NCI-H2029 treated with DMSO at 0.1 percent for 48 hours (cell line): ENCODE measurements around the gene SYNGR4.

Experiments used
- DNase-seq: peaks from one replicate; lab custom pipeline; 2025; lab: John Stamatoyannopoulos, UW

SYNGR4 gene

DNA sequence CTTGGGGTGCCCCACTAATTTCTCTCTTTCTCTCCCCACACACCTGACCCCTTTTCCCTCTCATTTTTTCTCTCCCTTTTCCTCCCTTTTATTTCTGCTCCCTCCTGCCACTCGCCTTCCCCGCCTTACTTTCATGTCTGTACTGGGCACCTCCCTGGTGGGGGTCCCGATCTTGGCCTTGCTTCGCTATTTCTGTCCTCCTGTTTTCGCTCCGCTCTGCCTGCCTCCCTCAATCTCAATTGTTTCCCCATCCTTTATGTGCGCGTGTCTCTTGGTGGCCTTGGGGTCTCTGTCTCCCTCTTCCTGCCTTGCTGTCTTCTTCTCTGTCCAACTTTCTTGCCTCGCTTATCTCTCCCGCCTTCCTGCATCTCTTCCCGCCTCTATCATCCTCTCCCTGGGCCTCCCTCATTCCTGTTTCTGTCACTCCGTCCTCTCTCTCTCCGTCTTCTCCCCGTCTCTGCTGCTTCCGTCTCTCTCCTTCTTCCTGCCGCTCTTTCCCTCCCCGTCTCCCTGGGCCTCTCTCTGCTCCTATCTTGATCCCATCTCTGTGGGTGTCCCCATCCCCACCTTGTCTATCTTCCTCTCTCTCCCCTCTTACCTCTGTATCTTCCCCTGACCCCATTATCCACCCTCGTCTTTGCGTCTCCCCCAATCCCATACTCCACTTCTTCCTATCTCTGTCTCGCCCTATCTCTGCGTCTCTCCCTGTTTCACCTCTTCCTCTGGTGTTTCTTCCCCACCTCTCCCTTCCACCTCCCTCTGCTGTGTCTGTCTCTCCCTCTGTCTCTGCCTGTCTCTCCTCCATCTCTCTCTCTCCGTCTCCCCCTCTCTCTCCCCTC lies 33.3 kb downstream of the SYNGR4 start:
- no peak for DNase-seq

DNA sequence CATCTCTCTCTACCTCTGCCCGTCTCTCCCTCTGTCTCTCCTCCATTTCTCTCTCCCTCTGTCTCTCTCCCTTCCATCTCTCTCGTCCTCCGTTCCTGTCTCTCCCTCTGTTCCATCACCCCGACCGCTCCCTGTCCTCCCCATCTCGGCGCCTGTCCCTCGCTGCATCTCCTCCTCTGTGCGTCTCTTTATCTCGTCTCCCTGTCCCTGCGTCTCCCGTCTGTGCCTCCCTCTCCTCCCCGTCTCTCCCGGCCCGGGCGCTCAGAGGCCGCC lies 33.9 kb downstream of the SYNGR4 start:
- no peak for DNase-seq

DNA sequence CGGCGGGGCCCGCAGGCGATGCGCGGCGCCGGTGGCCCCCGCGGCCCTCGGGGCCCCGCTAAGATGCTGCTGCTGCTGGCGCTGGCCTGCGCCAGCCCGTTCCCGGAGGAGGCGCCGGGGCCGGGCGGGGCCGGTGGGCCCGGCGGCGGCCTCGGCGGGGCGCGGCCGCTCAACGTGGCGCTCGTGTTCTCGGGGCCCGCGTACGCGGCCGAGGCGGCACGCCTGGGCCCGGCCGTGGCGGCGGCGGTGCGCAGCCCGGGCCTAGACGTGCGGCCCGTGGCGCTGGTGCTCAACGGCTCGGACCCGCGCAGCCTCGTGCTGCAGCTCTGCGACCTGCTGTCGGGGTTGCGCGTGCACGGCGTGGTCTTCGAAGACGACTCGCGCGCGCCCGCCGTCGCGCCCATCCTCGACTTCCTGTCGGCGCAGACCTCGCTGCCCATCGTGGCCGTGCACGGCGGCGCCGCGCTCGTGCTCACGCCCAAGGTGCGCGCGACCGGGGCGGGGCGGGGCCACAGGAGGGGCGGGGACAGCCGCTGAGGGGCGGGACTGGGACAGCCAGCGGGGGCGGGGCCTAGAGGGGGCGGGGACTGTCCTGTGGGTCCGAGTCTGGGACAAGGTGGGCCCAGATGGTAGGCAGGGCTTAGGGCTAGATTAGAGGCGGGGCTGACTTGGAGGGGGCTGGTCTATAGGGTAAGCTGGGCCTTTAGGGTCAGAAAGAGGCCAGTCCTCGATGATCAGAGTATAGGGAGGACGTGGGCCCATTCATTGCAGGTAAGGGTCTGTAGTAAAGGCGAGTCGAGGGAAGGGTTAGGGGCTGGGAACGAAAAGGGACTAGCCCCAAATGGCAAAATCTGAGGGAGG lies 34.4 kb downstream of the SYNGR4 start:
- peak; percentile 32 for DNase-seq

DNA sequence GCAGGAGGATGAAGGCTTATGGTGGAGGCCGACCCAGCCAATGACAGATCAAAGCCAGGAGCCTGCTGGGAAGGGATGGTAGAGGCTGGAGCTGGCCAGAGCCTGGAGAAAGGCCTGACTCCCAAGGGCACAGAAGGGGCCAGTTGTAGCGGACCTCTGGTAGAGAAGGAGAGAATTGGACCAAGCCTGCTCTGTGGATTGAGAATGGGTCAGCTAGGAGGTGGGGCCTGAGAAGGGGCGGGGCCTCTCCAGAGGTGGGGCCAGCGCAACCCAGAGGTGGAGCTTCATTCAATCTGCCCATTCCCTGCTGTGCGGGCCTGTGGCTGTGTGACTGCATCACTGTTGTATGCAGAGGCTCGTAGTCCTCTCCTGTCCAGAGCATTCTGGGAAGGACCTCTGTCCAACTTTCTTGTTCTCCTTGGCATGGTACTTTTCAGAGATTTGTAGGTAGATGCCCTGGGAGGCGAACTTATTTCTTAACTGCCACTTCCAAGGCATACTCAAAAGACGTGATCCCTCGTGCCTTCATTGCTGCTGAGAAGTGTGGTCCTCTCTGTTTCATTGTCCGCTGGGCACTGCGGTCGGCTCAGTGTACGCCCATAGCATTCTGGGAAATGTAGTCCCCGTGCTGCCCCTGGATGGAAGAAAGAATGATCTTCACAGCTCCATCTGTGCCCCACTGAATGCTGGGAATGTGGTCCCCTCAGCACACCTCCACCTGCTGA lies 36.0 kb downstream of the SYNGR4 start:
- peak; percentile 70 for DNase-seq

DNA sequence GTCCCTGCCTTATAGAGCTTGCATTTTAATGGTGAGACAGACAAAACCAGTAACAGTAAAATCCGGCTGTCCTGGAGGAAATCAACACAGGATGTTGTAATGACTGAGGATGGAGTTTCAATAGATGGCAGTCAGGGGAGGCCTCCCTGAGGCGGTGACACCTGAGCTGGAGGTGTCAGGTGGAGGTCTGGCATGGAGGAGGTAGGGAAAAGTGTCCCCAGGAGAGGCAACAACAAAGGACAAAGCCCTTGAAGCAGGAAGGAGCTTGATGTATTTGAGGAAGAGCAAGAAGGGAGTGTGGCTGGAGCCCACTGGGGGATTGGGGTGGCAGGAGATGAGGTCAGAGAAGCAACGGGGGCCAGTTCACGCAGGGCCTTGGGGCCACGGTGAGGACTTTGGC lies 37.1 kb downstream of the SYNGR4 start:
- no peak for DNase-seq

DNA sequence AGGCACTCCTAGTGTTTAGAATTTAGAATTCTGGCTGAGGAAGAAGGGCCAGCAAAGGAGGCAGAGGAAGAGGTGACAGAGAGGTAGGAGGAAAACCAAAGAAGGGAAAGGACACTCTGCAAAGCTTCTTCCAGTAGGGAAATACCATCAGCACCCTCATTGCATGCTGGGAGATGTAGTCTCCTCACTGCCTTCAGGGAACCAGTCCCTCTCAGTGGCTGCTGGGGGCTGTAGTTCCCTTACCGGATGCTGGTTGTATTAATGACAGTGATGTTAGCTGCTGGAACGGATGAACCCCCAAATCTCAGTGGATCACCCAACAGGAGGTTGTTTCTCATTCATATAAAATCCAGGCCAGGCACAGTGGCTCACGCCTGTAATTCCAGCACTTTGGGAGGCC lies 39.4 kb downstream of the SYNGR4 start:
- no peak for DNase-seq

DNA sequence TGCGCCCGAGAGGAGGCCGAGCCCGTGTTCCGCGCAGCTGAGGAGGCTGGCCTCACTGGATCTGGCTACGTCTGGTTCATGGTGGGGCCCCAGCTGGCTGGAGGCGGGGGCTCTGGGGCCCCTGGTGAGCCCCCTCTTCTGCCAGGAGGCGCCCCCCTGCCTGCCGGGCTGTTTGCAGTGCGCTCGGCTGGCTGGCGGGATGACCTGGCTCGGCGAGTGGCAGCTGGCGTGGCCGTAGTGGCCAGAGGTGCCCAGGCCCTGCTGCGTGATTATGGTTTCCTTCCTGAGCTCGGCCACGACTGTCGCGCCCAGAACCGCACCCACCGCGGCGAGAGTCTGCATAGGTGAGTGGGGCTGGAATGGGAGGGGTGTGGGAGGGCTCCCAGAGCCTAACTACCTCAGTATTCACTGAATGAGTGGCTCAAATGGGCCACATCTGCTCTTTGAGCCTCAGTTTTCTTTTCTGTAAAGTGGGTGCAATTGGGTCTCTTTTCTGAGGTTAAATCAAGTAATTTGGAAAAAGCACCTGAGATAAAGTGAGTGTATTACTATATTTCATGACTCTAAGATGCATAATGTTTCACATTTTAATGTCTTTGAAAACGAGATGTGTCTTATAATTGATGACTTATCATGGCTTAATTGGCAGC lies 41.0 kb downstream of the SYNGR4 start:
- DNase-seq, result no peak

DNA sequence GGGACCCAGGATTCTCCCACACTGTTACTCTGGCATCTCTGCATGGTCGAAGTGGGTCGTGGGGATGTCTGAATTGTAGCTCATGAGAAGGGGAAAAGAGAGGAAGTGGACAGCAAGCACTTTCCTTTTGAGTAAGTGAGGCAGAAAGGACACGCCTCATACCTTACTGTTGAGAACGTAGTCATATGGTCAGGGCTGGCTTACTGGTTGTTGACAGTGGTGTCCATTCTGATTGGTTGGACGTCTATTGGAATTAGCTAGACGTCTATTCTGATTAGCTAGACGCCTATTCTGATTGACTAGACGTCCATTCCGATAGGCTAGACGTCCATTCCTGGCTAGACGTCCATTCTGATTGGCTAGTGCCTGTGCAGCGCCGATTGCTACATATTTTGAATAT lies 41.7 kb downstream of the SYNGR4 start:
- DNase-seq, result no peak

DNA sequence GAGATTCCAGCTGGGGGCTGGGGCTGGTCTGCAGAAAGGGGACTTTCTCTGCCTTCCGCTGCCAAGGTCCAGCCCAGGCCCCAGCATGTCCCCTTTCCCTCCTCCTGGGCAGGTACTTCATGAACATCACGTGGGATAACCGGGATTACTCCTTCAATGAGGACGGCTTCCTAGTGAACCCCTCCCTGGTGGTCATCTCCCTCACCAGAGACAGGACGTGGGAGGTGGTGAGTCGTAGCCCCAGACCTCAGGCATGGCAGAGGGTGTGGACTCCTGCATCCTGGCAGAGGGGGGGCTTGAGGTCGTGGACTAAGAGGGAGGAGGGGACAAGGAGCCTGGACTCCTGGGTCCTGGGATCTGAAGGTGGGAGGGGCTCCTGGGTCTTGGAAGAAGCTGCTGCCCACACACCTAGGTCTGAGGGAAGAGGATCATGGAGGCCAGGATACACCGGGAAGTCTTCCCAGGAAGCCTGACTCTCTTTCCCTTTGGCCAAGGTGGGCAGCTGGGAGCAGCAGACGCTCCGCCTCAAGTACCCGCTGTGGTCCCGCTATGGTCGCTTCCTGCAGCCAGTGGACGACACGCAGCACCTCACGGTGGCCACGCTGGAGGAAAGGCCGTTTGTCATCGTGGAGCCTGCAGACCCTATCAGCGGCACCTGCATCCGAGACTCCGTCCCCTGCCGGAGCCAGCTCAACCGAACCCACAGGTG lies 49.9 kb downstream of the SYNGR4 start:
- DNase-seq, result no peak

DNA sequence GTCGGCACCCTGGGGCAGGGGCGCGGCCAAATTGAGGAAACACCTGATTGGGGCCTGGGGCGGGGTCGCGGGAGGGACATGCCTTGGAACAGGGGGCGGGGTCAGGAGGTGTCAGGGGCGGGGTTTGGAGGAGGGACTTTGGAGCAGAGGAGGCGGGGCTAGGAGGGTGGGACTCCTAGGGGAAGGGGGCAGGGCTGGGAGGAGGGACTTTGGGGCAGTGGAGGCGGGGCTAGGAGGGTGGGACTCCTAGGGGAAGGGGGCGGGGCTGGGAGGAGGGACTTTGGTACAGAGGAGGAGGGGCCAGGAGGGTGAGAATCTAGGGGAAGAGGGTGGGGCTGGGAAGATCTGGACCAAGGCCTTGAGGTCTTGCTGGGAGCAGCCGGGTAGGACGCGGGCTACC lies 51.2 kb downstream of the SYNGR4 start:
- peak; percentile 67 for DNase-seq

DNA sequence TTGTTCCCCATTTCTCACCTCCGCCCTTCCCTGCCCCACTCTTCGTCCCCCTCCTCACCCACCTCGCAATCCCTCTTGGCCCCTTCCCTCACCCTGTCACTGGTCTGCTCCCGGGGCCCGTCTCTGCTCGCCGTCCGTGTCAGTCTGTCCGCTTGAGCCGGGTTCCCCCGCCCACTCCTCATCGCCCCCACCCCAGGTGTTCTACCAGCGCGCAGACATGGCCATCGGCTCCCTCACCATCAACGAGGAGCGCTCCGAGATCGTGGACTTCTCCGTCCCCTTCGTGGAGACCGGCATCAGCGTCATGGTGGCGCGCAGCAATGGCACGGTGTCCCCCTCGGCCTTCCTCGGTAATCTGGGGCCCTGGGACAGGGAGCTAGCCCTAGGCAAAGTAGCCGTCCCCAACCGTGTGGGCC lies 51.6 kb downstream of the SYNGR4 start:
- DNase-seq, result no peak

DNA sequence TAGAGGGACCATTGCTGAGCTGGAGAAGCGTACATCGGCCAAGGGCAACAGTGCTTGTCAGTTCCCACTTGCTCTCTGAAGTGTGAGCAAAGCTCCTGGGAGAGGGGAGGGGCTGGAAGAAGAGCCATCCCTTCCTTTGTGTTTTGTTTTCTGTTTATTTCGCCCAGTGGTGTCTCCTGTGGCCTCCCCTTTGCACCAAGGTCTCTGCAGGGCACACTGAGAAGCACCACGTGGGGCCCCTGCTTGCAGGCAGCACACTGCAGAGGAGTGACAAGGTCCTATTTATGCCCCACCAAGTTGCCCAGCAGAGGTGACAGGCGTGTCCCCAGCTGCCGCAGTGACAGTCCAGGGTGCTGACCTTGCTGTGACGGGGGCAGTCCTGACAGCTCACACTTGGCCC lies 53.3 kb downstream of the SYNGR4 start:
- DNase-seq, result no peak

DNA sequence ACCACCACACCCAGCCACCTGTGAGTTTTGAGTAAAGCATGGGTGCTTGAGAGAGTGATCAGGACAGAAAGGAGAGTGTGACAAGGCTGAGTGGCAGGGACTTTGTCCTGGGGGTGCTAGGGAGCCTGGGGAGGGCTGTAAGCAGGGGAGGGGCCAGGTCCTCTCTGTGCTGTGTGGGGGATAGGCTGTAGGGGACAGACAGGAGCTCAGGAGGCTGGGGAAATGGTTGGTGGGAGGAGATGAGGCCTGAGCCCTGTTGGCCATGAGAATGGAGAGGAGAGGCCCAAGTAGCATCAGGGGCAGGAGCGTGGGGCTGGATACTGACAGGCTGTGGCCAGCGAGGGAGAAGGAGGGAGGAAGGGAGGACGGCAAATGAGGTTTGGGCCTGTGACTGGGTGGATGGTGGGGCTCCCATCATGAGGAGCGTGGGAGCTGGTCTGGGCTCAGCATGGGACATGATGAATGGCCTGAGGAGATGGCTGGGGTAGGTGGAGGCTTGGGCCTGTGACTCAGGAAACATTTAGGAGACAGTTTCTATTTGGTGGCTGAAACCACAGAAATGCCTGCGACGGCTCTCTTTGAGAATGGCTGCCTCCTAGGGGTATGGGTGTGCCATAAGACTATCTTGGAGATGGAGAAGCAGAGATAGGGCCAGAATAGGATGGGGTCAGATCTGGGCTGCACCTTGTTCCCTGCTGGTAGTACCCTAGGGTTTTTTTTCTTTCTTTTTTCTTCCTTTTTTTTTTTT lies 54.3 kb downstream of the SYNGR4 start:
- DNase-seq, result no peak

DNA sequence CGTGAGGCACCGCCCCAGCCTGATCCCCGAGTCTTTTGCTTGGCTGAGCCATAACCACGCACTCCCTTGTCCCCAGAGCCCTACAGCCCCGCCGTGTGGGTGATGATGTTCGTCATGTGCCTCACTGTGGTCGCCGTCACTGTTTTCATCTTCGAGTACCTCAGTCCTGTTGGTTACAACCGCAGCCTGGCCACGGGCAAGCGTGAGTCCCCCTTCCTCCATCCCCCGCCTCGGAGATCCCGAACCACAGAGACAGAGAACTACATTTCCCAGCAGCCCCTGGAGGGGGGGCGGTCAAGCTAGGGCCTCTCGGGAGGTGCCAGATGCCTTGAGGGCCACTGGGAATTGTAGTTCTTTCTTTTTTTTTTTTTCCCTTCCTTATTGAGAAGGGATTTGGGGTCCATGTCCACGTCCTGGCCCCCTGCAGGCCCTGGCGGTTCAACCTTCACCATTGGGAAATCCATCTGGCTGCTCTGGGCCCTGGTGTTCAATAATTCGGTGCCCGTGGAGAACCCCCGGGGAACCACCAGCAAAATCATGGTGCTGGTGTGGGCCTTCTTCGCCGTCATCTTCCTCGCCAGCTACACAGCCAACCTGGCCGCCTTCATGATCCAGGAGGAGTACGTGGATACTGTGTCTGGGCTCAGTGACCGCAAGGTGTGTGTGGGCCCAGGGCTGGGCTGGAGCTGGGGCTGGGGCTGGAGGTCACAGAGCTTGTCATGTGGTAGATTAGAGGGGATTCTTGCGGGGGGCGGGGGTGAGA lies 55.2 kb downstream of the SYNGR4 start:
- DNase-seq, result no peak

DNA sequence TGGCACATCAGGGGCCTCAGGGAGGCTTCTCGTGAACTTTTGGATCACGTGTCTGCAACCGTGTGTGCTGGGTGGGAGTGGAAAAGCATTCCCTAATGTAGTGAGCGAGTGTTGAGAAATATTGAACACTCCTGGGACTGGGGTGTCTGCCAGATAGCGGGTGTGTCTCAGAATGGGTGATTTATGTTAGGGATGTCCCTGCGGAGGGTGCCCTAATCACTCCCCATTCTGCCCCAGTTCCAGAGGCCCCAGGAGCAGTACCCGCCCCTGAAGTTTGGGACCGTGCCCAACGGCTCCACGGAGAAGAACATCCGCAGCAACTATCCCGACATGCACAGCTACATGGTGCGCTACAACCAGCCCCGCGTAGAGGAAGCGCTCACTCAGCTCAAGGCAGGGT lies 57.4 kb downstream of the SYNGR4 start:
- no peak for DNase-seq

DNA sequence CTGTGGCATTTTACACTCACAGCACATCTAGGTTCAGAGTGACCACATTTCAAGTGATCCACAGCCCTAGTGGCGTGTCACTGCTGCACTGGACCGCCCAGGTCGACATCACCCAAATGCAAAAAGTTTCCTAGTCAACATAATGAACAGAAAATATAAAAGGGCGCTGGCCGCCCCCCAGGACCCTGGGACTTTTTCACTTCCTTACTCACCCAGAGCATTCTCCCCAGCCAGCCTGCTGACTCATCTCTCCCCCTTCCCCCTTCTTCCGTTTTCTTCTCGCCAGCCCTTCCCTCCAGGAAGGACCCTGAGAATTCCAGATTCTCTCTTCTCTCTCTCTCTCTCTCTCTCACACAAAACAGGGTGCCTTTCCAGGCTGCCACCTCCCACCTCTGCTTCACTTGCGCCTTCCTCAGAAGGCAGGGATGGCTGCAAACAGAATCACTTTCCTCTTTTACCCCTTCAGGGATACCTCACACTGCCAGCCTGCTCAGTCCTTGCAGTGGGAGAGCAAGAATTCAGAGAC lies 60.6 kb downstream of the SYNGR4 start:
- DNase-seq, result no peak
